Left lung (tissue), 10 donors: ENCODE results near the gene EIF4G1. TPM values are rescaled to one million over a fixed set of nuclear protein-coding genes. Genes with fewer than 3 reads are reported as not detected.

Experiments
- ATAC-seq: fragments of 200-7000 bp; cut with Tn5 transposase; one replicate; pipeline ENCODE4 v1.9.1; 2020; ENCODE audit warnings: moderate library complexity
- DNase-seq, 4 donors: peaks; one replicate each; pipeline ENCODE4 v3.0.0-alpha.2; 2013 to 2020
- H3K27ac ChIP-seq, 2 donors: fragments of 200-600 bp; sonication (generic) in 1 of 2; one replicate each; pipeline versions ENCODE4 v1.5.0 to v1.8.0; 2020 to 2021
- H3K27me3 ChIP-seq, 2 donors: fragments of 200-600 bp; sonication (generic) in 1 of 2; one replicate each; pipeline versions ENCODE4 v1.5.0 to v1.8.0; 2020 to 2021
- H3K36me3 ChIP-seq, 2 donors: fragments of 200-600 bp; sonication (generic) in 1 of 2; one replicate each; pipeline versions ENCODE4 v1.5.0 to v1.8.0; 2020 to 2021
- H3K4me1 ChIP-seq, 2 donors: fragments of 200-600 bp; one replicate each; pipeline ENCODE4 v1.8.0; 2021
- H3K4me3 ChIP-seq, 2 donors: fragments of 200-600 bp; sonication (generic) in 1 of 2; one replicate each; pipeline versions ENCODE4 v1.5.0 to v1.8.0; 2020 to 2021; ENCODE audit warnings: mild to moderate bottlenecking in 1 of 2
- H3K9me3 ChIP-seq, 2 donors: fragments of 200-600 bp; sonication (generic) in 1 of 2; one replicate each; pipeline versions ENCODE4 v1.5.0 to v1.8.0; 2020 to 2021
- CTCF ChIP-seq, 2 donors: fragments of 200-600 bp; sonication (generic) in 1 of 2; IDR thresholded peaks; one replicate each; pipeline versions ENCODE4 v1.5.0 to v1.8.0; 2021; ENCODE audit warnings: antibody characterized with exemption in 2 of 2
- intact Hi-C, 2 donors: fragments of 100-400 bp; cut with DNase I; formaldehyde crosslinking; loops; one replicate each; pipeline versions ENCODE4 v1.11.2 to v1.14.2; 2022
- polyA plus RNA-seq, 6 donors: library from polyadenylated mRNA; unstranded; fragments of 120-200 nt; gene quantifications; one replicate each; pipeline ENCODE4 v1.2.1, GENCODE V29; 2013; ENCODE audit not compliant: insufficient read length in 6 of 6
- total RNA-seq, 2 donors: library from RNA; stranded (reverse); fragmentation: NEBNext Ultra II Directional; extraction: Animal tissue kit (Norgen Biotek cat#: 25700); gene quantifications; one replicate each; pipeline ENCODE4 v1.2.1, GENCODE V29; 2021
- donor health status: DM: no; HTN: yes; CAD: no.
- donor health status: DM: no; HTN: no; CAD: no.

EIF4G1 gene
- total and polyA plus RNA-seq, 8 donors, result 158 to 406 (median 203) TPM

- ATAC-seq (peak; percentile 3), DNase-seq (peak in 1 of 4 donors; percentile 74)
- peak overlapping the region; percentile 11 to 31 for H3K4me3 ChIP-seq
- H3K4me1 ChIP-seq, result peaks cover 11 to 23% of the 10 kb centered on the region in 2 donors
- H3K27ac ChIP-seq, result no peak overlapping the region
- no peak for TF ChIP-seq CTCF (IDR thresholded peaks at IDR 0.05)
- intact Hi-C loops, result no loop called here
- H3K36me3 ChIP-seq, result no peaks in the 10 kb centered on the region
- no peaks in the 10 kb centered on the region for H3K9me3 ChIP-seq
- peaks cover 16 to 77% of the 10 kb centered on the region in 2 donors for H3K27me3 ChIP-seq
Observed at GRCh38 chr3:184380627-184381260, 66.3 kb downstream of the EIF4G1 start.

- Histone ChIP-seq H3K9me3 (no peaks in the 10 kb centered on the region), H3K4me3 (peak overlapping the region in 1 of 2 donors; percentile 31), H3K36me3 (no peaks in the 10 kb centered on the region), H3K4me1 (peaks cover 11 to 23% of the 10 kb centered on the region in 2 donors), H3K27ac (no peak overlapping the region), H3K27me3 (peaks cover 16 to 77% of the 10 kb centered on the region in 2 donors)
- DNase-seq, result peak in 2 of 4 donors; percentile 28 to 80
- ATAC-seq, result peak; percentile 49
- no peak for TF ChIP-seq CTCF (IDR thresholded peaks at IDR 0.05)
- intact Hi-C loops, result no loop called here
Observed at GRCh38 chr3:184381261-184382224, 67.1 kb downstream of the EIF4G1 start.

GRCh38 chr3:184382326-184383032 is 68.1 kb downstream of the EIF4G1 start:
- peaks cover 11 to 23% of the 10 kb centered on the region in 2 donors for H3K4me1 ChIP-seq
- H3K9me3 ChIP-seq, result no peaks in the 10 kb centered on the region
- TF ChIP-seq CTCF (IDR thresholded peaks at IDR 0.05), result no peak
- intact Hi-C loops, result no loop called here
- H3K27ac ChIP-seq, result no peak overlapping the region
- peaks cover 16 to 71% of the 10 kb centered on the region in 2 donors for H3K27me3 ChIP-seq
- no peaks in the 10 kb centered on the region for H3K36me3 ChIP-seq
- H3K4me3 ChIP-seq, result no peak overlapping the region
- ATAC-seq (no peak), DNase-seq (no peak)

GRCh38 chr3:184383033-184383740 is 68.8 kb downstream of the EIF4G1 start:
- Histone ChIP-seq H3K27ac (no peak overlapping the region), H3K4me1 (peaks cover 11 to 18% of the 10 kb centered on the region in 2 donors), H3K36me3 (no peaks in the 10 kb centered on the region), H3K9me3 (no peaks in the 10 kb centered on the region), H3K4me3 (no peak overlapping the region), H3K27me3 (peaks cover 16 to 64% of the 10 kb centered on the region in 2 donors)
- TF ChIP-seq CTCF (IDR thresholded peaks at IDR 0.05), result no peak
- intact Hi-C loops, result no loop called here
- DNase-seq (no peak), ATAC-seq (no peak)
